A673 (cell line): Measurements from ENCODE around the gene ZDHHC1. TPM values are rescaled to one million over a fixed set of nuclear protein-coding genes. Genes with fewer than 3 reads are reported as not detected.

ENCODE experiments used
- BruUV-seq: library from RNA; stranded (reverse); fragments of 400-500 nt; replicated peaks from 2 replicates; lab custom pipeline; 2021; lab: Mats Ljungman, UMichigan
- CTCF ChIA-PET: fragments of 300-600 bp; sonication (Branson Sonifier 250); formaldehyde crosslinking; loops from one replicate; lab custom pipeline; 2022; ENCODE audit warnings: antibody characterized with exemption; lab: Charles Lee
- POLR2A ChIA-PET: fragments of 300-600 bp; sonication (Branson Sonifier 250); formaldehyde crosslinking; loops from one replicate; lab custom pipeline; 2022; ENCODE audit warnings: antibody characterized with exemption; ENCODE audit not compliant: low non-redundant PET; lab: Charles Lee
- DNase-seq: peaks from one replicate; pipeline ENCODE4 v3.0.0-alpha.2; 2015; ENCODE audit warnings: low spot score
- H3K27ac ChIP-seq: fragments of 200-600 bp; sonication (generic); 2 replicates; pipeline ENCODE4 v1.5.1; 2016; ENCODE audit warnings: mixed run types, low read depth, mild to moderate bottlenecking, mixed read lengths, antibody characterized with exemption, low read length; ENCODE audit not compliant: poor library complexity, severe bottlenecking
- H3K27me3 ChIP-seq: fragments of 200-600 bp; sonication (generic); replicated peaks from 2 replicates; pipeline ENCODE4 v1.6.1; 2017; ENCODE audit warnings: mixed run types, low read depth, mild to moderate bottlenecking, mixed read lengths, antibody characterized with exemption, low read length; ENCODE audit not compliant: insufficient read depth, poor library complexity
- H3K36me3 ChIP-seq: fragments of 200-600 bp; sonication (generic); 2 replicates; pipeline ENCODE4 v1.6.1; 2016; ENCODE audit warnings: mixed run types, mild to moderate bottlenecking, mixed read lengths, antibody characterized with exemption, low read length; ENCODE audit not compliant: insufficient read depth, poor library complexity, severe bottlenecking
- H3K4me1 ChIP-seq: fragments of 200-600 bp; sonication (generic); 2 replicates; pipeline ENCODE4 v1.6.1; 2017; ENCODE audit warnings: mixed run types, mild to moderate bottlenecking, mixed read lengths, antibody characterized with exemption, low read length; ENCODE audit not compliant: insufficient read depth, poor library complexity, severe bottlenecking
- H3K4me3 ChIP-seq: fragments of 200-600 bp; sonication (generic); 2 replicates; pipeline ENCODE4 v1.5.1; 2016; ENCODE audit warnings: low read depth, mixed run types, mild to moderate bottlenecking, mixed read lengths, low read length; ENCODE audit not compliant: poor library complexity, severe bottlenecking
- H3K9me3 ChIP-seq: fragments of 200-600 bp; sonication (generic); 2 replicates; pipeline ENCODE4 v1.6.1; 2016; ENCODE audit warnings: mixed run types, low read depth, mild to moderate bottlenecking, mixed read lengths, antibody characterized with exemption, low read length; ENCODE audit not compliant: poor library complexity, severe bottlenecking
- CTCF ChIP-seq: fragments of 300-800, 200-600 bp; sonication (generic); conservative IDR thresholded peaks from 2 replicates; pipeline ENCODE4 v1.5.1; 2017; ENCODE audit warnings: low read depth, mild to moderate bottlenecking, antibody characterized with exemption, low read length, moderate library complexity, mixed read lengths
- EZH2 ChIP-seq: fragments of 200-600 bp; sonication (generic); IDR thresholded peaks from 2 replicates; pipeline ENCODE4 v1.6.1; 2017; ENCODE audit warnings: borderline replicate concordance, low read depth, mild to moderate bottlenecking, mixed read lengths, antibody characterized with exemption, low read length; ENCODE audit not compliant: poor library complexity, severe bottlenecking
- intact Hi-C: fragments of 100-400 bp; cut with micrococcal nuclease; formaldehyde crosslinking; loops from one replicate; pipeline ENCODE4 v1.10.0; 2022; ENCODE audit not compliant: unreplicated experiment
- total RNA-seq: library from RNA; stranded (reverse); gene quantifications from 2 replicates; pipeline ENCODE4 v1.2.3, GENCODE V29; 2021

The ZDHHC1 gene
- total RNA-seq, 1 experiment from 2014 or later = 5.3 TPM

GRCh38 chr16:67436640-67437193 is 20.4 kb upstream of the ZDHHC1 start:
- H3K9me3 ChIP-seq = no peaks in the 10 kb centered on the region
- H3K27me3 ChIP-seq = no peaks in the 10 kb centered on the region
- H3K27ac ChIP-seq = no peak overlapping the region
- ChIA-PET POLR2A (no interaction called here), CTCF (no interaction called here)
- H3K36me3 ChIP-seq = no peaks in the 10 kb centered on the region
- intact Hi-C loops = no loop called here
- TF ChIP-seq EZH2 (no peak), CTCF (no peak)
- H3K4me3 ChIP-seq = no peak overlapping the region
- H3K4me1 ChIP-seq = no peaks in the 10 kb centered on the region
- BruUV-seq = no TSS peak
- DNase-seq = no peak

GRCh38 chr16:67435758-67436164 is 19.5 kb upstream of the ZDHHC1 start:
- Histone ChIP-seq H3K9me3 (no peaks in the 10 kb centered on the region), H3K27me3 (no peaks in the 10 kb centered on the region), H3K27ac (no peak overlapping the region), H3K4me3 (no peak overlapping the region), H3K4me1 (no peaks in the 10 kb centered on the region), H3K36me3 (no peaks in the 10 kb centered on the region)
- no peak for TF ChIP-seq EZH2
- TF ChIP-seq CTCF = no peak
- ChIA-PET CTCF (no interaction called here), POLR2A (interaction anchor here (0.6 kb wide), 1 partner anchor 423 kb away, joined by 4 read pairs; no protein-coding TSS in a partner anchor)
- no TSS peak for BruUV-seq
- no peak for DNase-seq
- intact Hi-C loops = no loop called here

- Histone ChIP-seq H3K9me3 (no peaks in the 10 kb centered on the region), H3K4me3 (no peak overlapping the region), H3K36me3 (no peaks in the 10 kb centered on the region), H3K27ac (no peak overlapping the region), H3K4me1 (peaks cover 4% of the 10 kb centered on the region), H3K27me3 (peaks cover 3% of the 10 kb centered on the region)
- CTCF ChIA-PET = no interaction called here
- intact Hi-C loops = no loop called here
- TF ChIP-seq CTCF (no peak), EZH2 (no peak)
- DNase-seq = no peak
- POLR2A ChIA-PET = no interaction called here
- BruUV-seq = no TSS peak
These were observed 16.9 kb upstream of the ZDHHC1 start for GRCh38 chr16:67433131-67433719.
